HCT116 (cell line): Measurements from ENCODE around the gene YBX3. TPM values are rescaled to one million over a fixed set of nuclear protein-coding genes. Genes with fewer than 3 reads are reported as not detected.
A peak's percentile ranks its signal among the peaks of the same experiment; 100 is the strongest.

Source experiments
- ATAC-seq: fragments of 200-7000 bp; cut with Tn5 transposase; 2 replicates; pipeline ENCODE4 v1.9.1; 2020; ENCODE audit warnings: mild to moderate bottlenecking, moderate library complexity
- BruUV-seq: library from RNA; stranded (reverse); fragments of 400-500 nt; replicated peaks from 2 replicates; lab custom pipeline; 2021; lab: Mats Ljungman, UMichigan
- CTCF ChIA-PET: fragments of 300-600 bp; sonication (Branson Sonifier 250); formaldehyde crosslinking; loops from one replicate; lab custom pipeline; 2021; ENCODE audit warnings: antibody characterized with exemption; lab: Charles Lee
- POLR2A ChIA-PET: fragments of 300-600, 350-600 bp; sonication (Branson Sonifier 250); formaldehyde crosslinking; loops from one replicate; lab custom pipeline; 2021; ENCODE audit warnings: antibody characterized with exemption; lab: Charles Lee
- RAD21 ChIA-PET, 2 experiments: fragments of 300-600 bp; sonication (Branson Sonifier 250); formaldehyde crosslinking; loops; one replicate each; lab custom pipeline; 2023; ENCODE audit warnings: low total read pairs in 2 of 2; ENCODE audit not compliant: uncharacterized antibody in 2 of 2, unreplicated experiment in 2 of 2, low non-redundant PET in 1 of 2; lab: Charles Lee
- DNase-seq: peaks from one replicate; pipeline ENCODE4 v3.0.0-alpha.2; 2010; ENCODE audit warnings: low read depth, low spot score
- H2AFZ ChIP-seq: fragments of 200-600 bp; shearing (Covaris generic), sonication (generic); 2 replicates; pipeline ENCODE4 v1.6.1; 2017; ENCODE audit warnings: low read depth, mixed run types, mixed read lengths, antibody characterized with exemption, low read length; ENCODE audit not compliant: poor library complexity, severe bottlenecking
- H3K27ac ChIP-seq: 2 replicates; pipeline ENCODE4 v1.5.1; 2012; ENCODE audit warnings: low read depth, low read length
- H3K27me3 ChIP-seq: fragments of 200-600 bp; sonication (generic); 2 replicates; pipeline ENCODE4 v1.6.1; 2016; ENCODE audit warnings: mixed run types, low read length, mixed read lengths; ENCODE audit not compliant: insufficient read depth
- H3K36me3 ChIP-seq, 2 experiments: fragments of 200-500 bp in 1 of 2; fragments of 200-600 bp in 1 of 2; sonication (Bioruptor generic) in 1 of 2; sonication (generic) in 1 of 2; 2 replicates each; pipeline versions ENCODE4 v1.5.1 to v1.6.1; 2014 to 2016; ENCODE audit warnings: low read length in 2 of 2, inconsistent platforms in 1 of 2, mixed read lengths in 1 of 2, mixed run types in 1 of 2; ENCODE audit not compliant: insufficient read depth in 2 of 2, control insufficient read depth in 1 of 2
- H3K4me1 ChIP-seq, 2 experiments: fragments of 200-600 bp in 1 of 2; sonication (generic) in 1 of 2; 2 replicates each; pipeline versions ENCODE4 v1.5.1 to v1.6.1; 2012 to 2017; ENCODE audit warnings: low read length in 2 of 2, inconsistent platforms in 1 of 2, mild to moderate bottlenecking in 1 of 2, mixed read lengths in 1 of 2, mixed run types in 1 of 2, moderate library complexity in 1 of 2; ENCODE audit not compliant: insufficient read depth in 2 of 2, control insufficient read depth in 1 of 2
- H3K4me2 ChIP-seq: fragments of 200-600 bp; sonication (generic); 2 replicates; pipeline ENCODE4 v1.6.1; 2017; ENCODE audit warnings: mixed run types, low read length, mixed read lengths
- H3K4me3 ChIP-seq, 2 experiments: fragments of 200-600 bp in 1 of 2; sonication (generic) in 1 of 2; replicated peaks in 1 of 2; 2 replicates each; pipeline ENCODE4 v1.5.1; 2011 to 2016; ENCODE audit warnings: low read length in 2 of 2, control low read depth in 1 of 2, low read depth in 1 of 2, mild to moderate bottlenecking in 1 of 2, mixed read lengths in 1 of 2, mixed run types in 1 of 2
- H3K79me2 ChIP-seq: fragments of 200-600 bp; sonication (generic); 2 replicates; pipeline ENCODE4 v1.6.1; 2017; ENCODE audit warnings: mild to moderate bottlenecking, mixed run types, low read length, moderate library complexity, mixed read lengths; ENCODE audit not compliant: insufficient read depth
- H3K9ac ChIP-seq: fragments of 200-600 bp; sonication (generic); 2 replicates; pipeline ENCODE4 v1.6.1; 2016; ENCODE audit warnings: low read length, mixed read lengths
- H3K9me2 ChIP-seq: fragments of 200-600 bp; sonication (generic), shearing (Covaris generic); 2 replicates; pipeline ENCODE4 v1.6.1; 2017; ENCODE audit warnings: mixed run types, mild to moderate bottlenecking, moderate library complexity; ENCODE audit not compliant: insufficient read depth
- H3K9me3 ChIP-seq, 2 experiments: fragments of 200-500 bp in 1 of 2; fragments of 200-600 bp in 1 of 2; sonication (Bioruptor generic) in 1 of 2; sonication (generic) in 1 of 2; 2 replicates each; pipeline ENCODE4 v1.6.1; 2014 to 2017; ENCODE audit warnings: low read length in 2 of 2, mixed read lengths in 2 of 2, inconsistent platforms in 1 of 2, low read depth in 1 of 2, mild to moderate bottlenecking in 1 of 2, mixed run types in 1 of 2, moderate library complexity in 1 of 2; ENCODE audit not compliant: control insufficient read depth in 1 of 2, insufficient read depth in 1 of 2
- H4K20me1 ChIP-seq: fragments of 200-600 bp; sonication (generic), shearing (Covaris generic); 2 replicates; pipeline ENCODE4 v1.6.1; 2017; ENCODE audit warnings: mixed run types, mild to moderate bottlenecking, moderate library complexity; ENCODE audit not compliant: insufficient read depth
- ATF3 ChIP-seq: IDR thresholded peaks from 2 replicates; pipeline ENCODE4 v1.6.1; 2012
- CEBPB ChIP-seq: IDR thresholded peaks from 2 replicates; pipeline ENCODE4 v1.6.1; 2012; ENCODE audit warnings: low read depth
- CTCF ChIP-seq, 3 experiments: fragments of 200-600 bp in 1 of 3; sonication (generic) in 1 of 3; IDR thresholded peaks in 2 of 3; conservative IDR thresholded peaks in 1 of 3; 2 replicates each; pipeline ENCODE4 v1.5.1; 2012 to 2017; ENCODE audit warnings: low read depth in 2 of 3, low read length in 2 of 3, antibody characterized with exemption in 1 of 3, borderline replicate concordance in 1 of 3, control low read depth in 1 of 3, mild to moderate bottlenecking in 1 of 3, mixed read lengths in 1 of 3, mixed run types in 1 of 3, moderate library complexity in 1 of 3; ENCODE audit not compliant: insufficient read depth in 1 of 3
- EGR1 ChIP-seq: IDR thresholded peaks from 2 replicates; pipeline ENCODE4 v1.6.1; 2012; ENCODE audit warnings: low read depth
- ELF1 ChIP-seq: IDR thresholded peaks from 2 replicates; pipeline ENCODE4 v1.6.1; 2012; ENCODE audit warnings: low read depth, borderline replicate concordance
- EZH2 ChIP-seq: fragments of 200-600 bp; sonication (generic); IDR thresholded peaks from 2 replicates; pipeline ENCODE4 v1.6.1; 2017; ENCODE audit warnings: antibody characterized with exemption, mixed run types
- JUND ChIP-seq: IDR thresholded peaks from 2 replicates; pipeline ENCODE4 v1.6.1; 2012
- POLR2AphosphoS5 ChIP-seq: IDR thresholded peaks from 2 replicates; pipeline ENCODE4 v1.6.1; 2011; ENCODE audit warnings: mild to moderate bottlenecking, low read depth, low read length, moderate library complexity
- RAD21 ChIP-seq: IDR thresholded peaks from 2 replicates; pipeline ENCODE4 v1.6.1; 2012; ENCODE audit warnings: low read depth, mild to moderate bottlenecking
- SIN3A ChIP-seq: IDR thresholded peaks from 2 replicates; pipeline ENCODE4 v1.6.1; 2012; ENCODE audit warnings: low read depth
- SP1 ChIP-seq: IDR thresholded peaks from 2 replicates; pipeline ENCODE4 v1.6.1; 2012; ENCODE audit warnings: low read depth
- SRF ChIP-seq: IDR thresholded peaks from 2 replicates; pipeline ENCODE4 v1.6.1; 2012; ENCODE audit warnings: low read depth
- TCF7L2 ChIP-seq: IDR thresholded peaks from 2 replicates; pipeline ENCODE4 v1.7.0; 2011; ENCODE audit warnings: borderline replicate concordance, inconsistent platforms; ENCODE audit not compliant: insufficient read depth, insufficient read length; ENCODE audit errors: extremely low read depth
- YY1 ChIP-seq: IDR thresholded peaks from 2 replicates; pipeline ENCODE4 v1.6.1; 2011; ENCODE audit warnings: low read length, low read depth, moderate library complexity, mild to moderate bottlenecking; ENCODE audit not compliant: insufficient replicate concordance; ENCODE audit errors: extremely low read depth
- ZBTB33 ChIP-seq: IDR thresholded peaks from 2 replicates; pipeline ENCODE4 v1.6.1; 2011; ENCODE audit warnings: mild to moderate bottlenecking, low read length, moderate library complexity; ENCODE audit not compliant: insufficient replicate concordance; ENCODE audit errors: extremely low read depth
- ZFX ChIP-seq: fragments of 450-650 bp; IDR thresholded peaks from 2 replicates; pipeline ENCODE4 v1.6.1; 2017
- ZNF274 ChIP-seq: fragments of 200-500 bp; sonication (Bioruptor generic); IDR thresholded peaks from 2 replicates; pipeline ENCODE4 v1.6.1; 2014; ENCODE audit warnings: mild to moderate bottlenecking, low read depth, low read length, inconsistent platforms
- intact Hi-C: fragments of 100-400 bp; cut with micrococcal nuclease; formaldehyde crosslinking; loops from 2 replicates; pipeline ENCODE4 v1.10.0; 2022
- total RNA-seq: library from RNA; stranded (reverse); gene quantifications from one replicate; pipeline ENCODE4 v1.2.1, GENCODE V29; 2021; ENCODE audit not compliant: unreplicated experiment

The YBX3 gene
- total RNA-seq, 1 experiment from 2014 or later = 419 TPM

GRCh38 chr12:10722905-10723746, at the start of gene YBX3 (continued):
- no peak for TF ChIP-seq EZH2
- peak; percentile 84 for TF ChIP-seq YY1

- intact Hi-C loops = loop anchor here (1.0 to 2.0 kb wide), 3 partner anchors 428 to 1262 kb away; no protein-coding TSS in a partner anchor
- no peaks in the 10 kb centered on the region for H3K9me3 ChIP-seq
- POLR2A ChIA-PET = no interaction called here
- no peak overlapping the region for H3K4me2 ChIP-seq
- H3K27ac ChIP-seq = no peak overlapping the region
- no TSS peak for BruUV-seq
- peaks cover 29% of the 10 kb centered on the region for H3K27me3 ChIP-seq
- no peaks in the 10 kb centered on the region for H3K36me3 ChIP-seq
- no peak for TF ChIP-seq TCF7L2
- TF ChIP-seq SP1 = no peak
- TF ChIP-seq ZNF274 = no peak
- TF ChIP-seq ATF3 = no peak
- peak; percentile 39 to 88 (median 71); a peak in 4 of 6 replicates for TF ChIP-seq CTCF (IDR thresholded peaks at IDR 0.05 in 2 of 3, conservative IDR thresholded peaks at IDR 0.05 in 1 of 3; ENCODE audit: borderline replicate concordance in 1 of 3, insufficient read depth in 1 of 3, low read depth in 2 of 3, low read length in 2 of 3)
- no peak for TF ChIP-seq SRF
- TF ChIP-seq ELF1 = no peak
- TF ChIP-seq EGR1 = no peak
- TF ChIP-seq RAD21 = peak; percentile 85
- no peak for TF ChIP-seq YY1
- no peak for TF ChIP-seq POLR2AphosphoS5
- no peak for TF ChIP-seq SIN3A
- no peak for TF ChIP-seq CEBPB
- no peak for TF ChIP-seq ZBTB33
- no peak for TF ChIP-seq EZH2
- TF ChIP-seq JUND = no peak
- no peak for TF ChIP-seq ZFX
- DNase-seq (peak; percentile 26), ATAC-seq (peak; percentile 68)
- H4K20me1 ChIP-seq = no peaks in the 10 kb centered on the region
- no peak overlapping the region for H2AFZ ChIP-seq
- H3K4me3 ChIP-seq = no peak overlapping the region
- no peak overlapping the region for H3K9ac ChIP-seq
- H3K4me1 ChIP-seq = no peaks in the 10 kb centered on the region
- CTCF ChIA-PET = interaction anchor here (0.6 to 7.6 kb wide), 23 partner anchors 13 to 1265 kb away, joined by 3 to 131 read pairs (median 6); partner anchors contain the start of gene SMIM10L1
- RAD21 ChIA-PET = interaction anchor here (0.5 to 1.5 kb wide), 10 partner anchors 8 to 1262 kb away, joined by 3 to 19 read pairs (median 3); partner anchors contain the start of gene SMIM10L1 (in 1 of the 2)
- H3K9me2 ChIP-seq = no peaks in the 10 kb centered on the region
- H3K79me2 ChIP-seq = no peaks in the 10 kb centered on the region
These were observed 48.1 kb upstream of the YBX3 start for GRCh38 chr12:10771132-10771733.
